BE2C (cell line): ENCODE data around the gene PLEKHG4.

Experiments
- DNase-seq: peaks from one replicate; pipeline ENCODE4 v3.0.0-alpha.2; 2020
- H3K27me3 ChIP-seq: fragments of 250-450 bp; sonication (Bioruptor Pico); 2 replicates; pipeline ENCODE4 v1.5.1; 2020; ENCODE audit warnings: mild to moderate bottlenecking
- H3K36me3 ChIP-seq: fragments of 250-450 bp; sonication (Bioruptor Pico); 2 replicates; pipeline ENCODE4 v1.5.1; 2020; ENCODE audit warnings: mild to moderate bottlenecking
- H3K4me1 ChIP-seq: fragments of 250-450 bp; sonication (Bioruptor Pico); 2 replicates; pipeline ENCODE4 v1.5.1; 2020
- H3K4me3 ChIP-seq: 2 replicates; pipeline ENCODE4 v1.5.1; 2011; ENCODE audit warnings: low read depth, low read length
- H3K9me3 ChIP-seq: fragments of 250-450 bp; sonication (Bioruptor Pico); 2 replicates; pipeline ENCODE4 v1.5.1; 2020
- CTCF ChIP-seq: IDR thresholded peaks from 2 replicates; pipeline ENCODE4 v1.5.1; 2012; ENCODE audit warnings: mild to moderate bottlenecking, low read depth, low read length

Gene PLEKHG4

GRCh38 chr16:67245186-67245585 is 34.1 kb upstream of the PLEKHG4 start:
- no peak for DNase-seq

GRCh38 chr16:67245674-67246080 is 33.7 kb upstream of the PLEKHG4 start:
- H3K4me1 ChIP-seq, result peaks cover 21% of the 10 kb centered on the region
- H3K4me3 ChIP-seq, result peak overlapping the region; percentile 75
- no peak for TF ChIP-seq CTCF

More at GRCh38 chr16:67245186-67245585, 34.1 kb upstream of the PLEKHG4 start:
- no peaks in the 10 kb centered on the region for H3K9me3 ChIP-seq
- no peak overlapping the region for H3K4me3 ChIP-seq
- H3K36me3 ChIP-seq, result no peaks in the 10 kb centered on the region
- no peak for TF ChIP-seq CTCF
- H3K27me3 ChIP-seq, result peaks cover 17% of the 10 kb centered on the region
- peaks cover 21% of the 10 kb centered on the region for H3K4me1 ChIP-seq

GRCh38 chr16:67246081-67246755 is 33.1 kb upstream of the PLEKHG4 start:
- H3K27me3 ChIP-seq, result peaks cover 17% of the 10 kb centered on the region
- DNase-seq, result peak; percentile 87
- no peaks in the 10 kb centered on the region for H3K36me3 ChIP-seq
- H3K4me1 ChIP-seq, result peaks cover 19% of the 10 kb centered on the region
- TF ChIP-seq CTCF, result peak; percentile 49
- peak overlapping the region; percentile 75 for H3K4me3 ChIP-seq
- H3K9me3 ChIP-seq, result no peaks in the 10 kb centered on the region

More at GRCh38 chr16:67245674-67246080, 33.7 kb upstream of the PLEKHG4 start:
- DNase-seq, result no peak
- Histone ChIP-seq H3K27me3 (peaks cover 17% of the 10 kb centered on the region), H3K36me3 (no peaks in the 10 kb centered on the region), H3K9me3 (no peaks in the 10 kb centered on the region)

GRCh38 chr16:67246756-67247191 is 32.6 kb upstream of the PLEKHG4 start:
- no peak for TF ChIP-seq CTCF
- Histone ChIP-seq H3K9me3 (no peaks in the 10 kb centered on the region), H3K36me3 (no peaks in the 10 kb centered on the region), H3K4me3 (peak overlapping the region; percentile 75), H3K4me1 (peaks cover 17% of the 10 kb centered on the region), H3K27me3 (peaks cover 17% of the 10 kb centered on the region)
- no peak for DNase-seq

- Histone ChIP-seq H3K4me1 (peaks cover 17% of the 10 kb centered on the region), H3K9me3 (no peaks in the 10 kb centered on the region), H3K4me3 (peak within 1 kb of the TSS; percentile 75), H3K27me3 (peaks cover 17% of the 10 kb centered on the region), H3K36me3 (no peaks in the 10 kb centered on the region)
- peak; percentile 96 for DNase-seq
- no peak for TF ChIP-seq CTCF
These were observed 31.9 kb upstream of the PLEKHG4 start, which contains the start of gene FHOD1 for GRCh38 chr16:67247192-67248072. FHOD1 (minus strand) TSS chr16:67247481; CDS start chr16:67247410, 71 bp downstream.
